H1 (cell line): ENCODE data around the gene FBXO46. TPM values are rescaled to one million over a fixed set of nuclear protein-coding genes. Genes with fewer than 3 reads are reported as not detected.

Source experiments
- BRCA1 ChIP-seq: IDR thresholded peaks from 2 replicates; pipeline ENCODE4 v1.6.1; 2012; ENCODE audit warnings: low read depth, low read length, improper control_type of control experiment
- CEBPB ChIP-seq: IDR thresholded peaks from 2 replicates; pipeline ENCODE4 v1.6.1; 2012; ENCODE audit warnings: low read depth, low read length
- CHD2 ChIP-seq: IDR thresholded peaks from 2 replicates; pipeline ENCODE4 v1.6.1; 2012; ENCODE audit warnings: low read length, improper control_type of control experiment
- CHD7 ChIP-seq: fragments of 300-600 bp; sonication (generic); IDR thresholded peaks from 2 replicates; pipeline ENCODE4 v1.7.1; 2012; ENCODE audit warnings: low read length, moderate library complexity, mild to moderate bottlenecking, inconsistent platforms; ENCODE audit not compliant: insufficient replicate concordance
- E2F6 ChIP-seq: IDR thresholded peaks from 2 replicates; pipeline ENCODE4 v1.6.1; 2012; ENCODE audit warnings: inconsistent platforms
- EP300 ChIP-seq, 2 experiments: IDR thresholded peaks; 1 replicate in 1 of 2; 2 replicates in 1 of 2; pipeline ENCODE4 v1.6.1; 2011 to 2012; ENCODE audit warnings: low read depth in 2 of 2, low read length in 2 of 2, mild to moderate bottlenecking in 2 of 2, borderline replicate concordance in 1 of 2, inconsistent platforms in 1 of 2, moderate library complexity in 1 of 2
- FOSL1 ChIP-seq: IDR thresholded peaks from 2 replicates; pipeline ENCODE4 v1.6.1; 2011; ENCODE audit warnings: mild to moderate bottlenecking, low read depth, low read length, moderate library complexity; ENCODE audit not compliant: insufficient read depth
- MAFK ChIP-seq: IDR thresholded peaks from 2 replicates; pipeline ENCODE4 v1.6.1; 2012; ENCODE audit warnings: low read depth, mild to moderate bottlenecking, improper control_type of control experiment, low read length
- RXRA ChIP-seq: IDR thresholded peaks from 2 replicates; pipeline ENCODE4 v1.6.1; 2011; ENCODE audit warnings: low read depth, mild to moderate bottlenecking, low read length, moderate library complexity; ENCODE audit not compliant: insufficient read depth
- SIRT6 ChIP-seq: IDR thresholded peaks from one replicate; pipeline ENCODE4 v1.7.1; 2012; ENCODE audit warnings: low read length, inconsistent platforms
- YY1 ChIP-seq: IDR thresholded peaks from 2 replicates; pipeline ENCODE4 v1.6.1; 2011; ENCODE audit warnings: low read depth, mild to moderate bottlenecking, low read length
- polyA plus RNA-seq, 7 experiments: library from polyadenylated mRNA; depleted of rRNA in 3 of 7; stranded (reverse) in 5 of 7; unstranded in 2 of 7; fragments of >200 nt in 5 of 7; fragments of 200-250 nt in 2 of 7; gene quantifications; 1 replicate in 5 of 7; 2 replicates in 1 of 7; 4 replicates in 1 of 7; pipeline versions ENCODE4 v1.2.1 to v1.2.3, GENCODE V29; 2011 to 2013; ENCODE audit warnings: missing spikeins in 2 of 7, mixed read lengths in 2 of 7
- total RNA-seq: library from RNA; stranded (reverse); fragmentation: NEBNext Ultra II Directional; extraction: Animal tissue kit (Norgen Biotek cat#: 25700); gene quantifications from 2 replicates; pipeline ENCODE4 v1.2.1, GENCODE V29; 2021

The FBXO46 gene
- total and polyA plus RNA-seq, 2 of the 8 experiments (the other 6 are each of a cell fraction or from before 2014, with no cell fraction given), result 11.2 to 38.9 TPM

GRCh38 chr19:45757695-45758094 lies 27.0 kb upstream of the FBXO46 start (continued):
- no peak for TF ChIP-seq CHD7
- no peak for TF ChIP-seq EP300 (IDR thresholded peaks at IDR 0.05; ENCODE audit: borderline replicate concordance in 1 of 2, low read depth in 2 of 2, low read length in 2 of 2)
- TF ChIP-seq SIRT6, result no peak
- TF ChIP-seq CEBPB, result no peak
- no peak for TF ChIP-seq MAFK
- TF ChIP-seq BRCA1, result no peak
- no peak for TF ChIP-seq E2F6
- TF ChIP-seq CHD2, result no peak
- TF ChIP-seq FOSL1, result no peak
- TF ChIP-seq YY1, result no peak
- TF ChIP-seq RXRA, result no peak
